Large intestine (tissue), 3 donors: Measurements from ENCODE around the gene PLEKHG3. TPM values are rescaled to one million over a fixed set of nuclear protein-coding genes. Genes with fewer than 3 reads are reported as not detected.

ENCODE experiments used
- DNase-seq, 2 donors: peaks; one replicate each; pipeline versions ENCODE4 v3.0.0 to v3.0.0-alpha.2; 2013
- H3K27ac ChIP-seq: one replicate; pipeline ENCODE4 v1.5.1; 2013; ENCODE audit warnings: low read length
- H3K27me3 ChIP-seq: 2 replicates; pipeline ENCODE4 v1.6.1; 2013; ENCODE audit warnings: low read length; ENCODE audit not compliant: control insufficient read depth, insufficient read depth
- H3K36me3 ChIP-seq: 2 replicates; pipeline ENCODE4 v1.6.1; 2013; ENCODE audit warnings: low read length; ENCODE audit not compliant: control insufficient read depth, insufficient read depth
- H3K4me1 ChIP-seq: one replicate; pipeline ENCODE4 v1.6.1; 2013; ENCODE audit warnings: low read length; ENCODE audit not compliant: control insufficient read depth, insufficient read depth
- H3K4me3 ChIP-seq: one replicate; pipeline ENCODE4 v1.5.1; 2013; ENCODE audit warnings: low read length
- H3K9me3 ChIP-seq: one replicate; pipeline ENCODE4 v1.6.1; 2013; ENCODE audit warnings: mild to moderate bottlenecking, low read depth, low read length, moderate library complexity; ENCODE audit not compliant: control insufficient read depth
- WGBS: methylation state at CpG from one replicate; pipeline ENCODE4 v1.1.5; 2013; ENCODE audit warnings: low lambda C conversion rate; ENCODE audit not compliant: insufficient coverage; 5-methylcytosine and 5-hydroxymethylcytosine counted together
- polyA plus RNA-seq: library from polyadenylated mRNA; unstranded; fragments of 120-200 nt; gene quantifications from one replicate; pipeline ENCODE4 v1.2.1, GENCODE V29; 2013

Gene PLEKHG3
- polyA plus RNA-seq, 1 donor = 56.1 TPM

DNA sequence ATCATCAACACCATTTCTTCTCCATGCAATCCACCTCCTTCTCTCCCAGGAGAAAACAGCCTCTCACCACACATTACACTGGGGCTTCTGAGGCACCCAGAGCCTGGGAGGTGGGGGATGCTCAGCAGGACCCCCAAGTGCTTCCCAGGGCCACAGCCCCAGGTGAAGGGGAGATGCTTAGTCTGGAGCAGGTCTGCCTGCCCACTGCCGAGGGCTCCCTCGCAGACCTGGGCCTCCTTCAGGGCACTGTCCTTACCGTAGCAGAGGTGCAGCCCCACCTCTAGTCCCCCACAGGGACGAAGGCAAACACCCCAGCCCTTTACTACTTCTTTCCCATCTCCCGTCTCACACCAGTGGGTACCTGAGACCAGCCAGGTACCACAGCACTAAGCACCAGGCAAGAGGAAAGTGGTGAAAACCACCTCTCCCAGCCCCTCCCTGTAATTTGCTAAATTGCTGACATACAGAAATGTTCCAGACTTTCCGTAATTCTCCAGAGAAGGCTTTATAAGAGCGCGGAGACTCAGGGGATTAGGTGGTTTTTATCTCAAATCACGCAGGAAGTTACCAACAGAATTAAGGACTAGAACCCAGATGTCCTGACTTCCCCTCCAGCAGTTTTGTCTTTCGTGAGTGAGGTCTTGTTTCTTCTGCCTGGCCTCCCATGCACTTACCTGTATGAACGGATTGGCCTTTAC, 59.0 kb downstream of the PLEKHG3 start:
- Histone ChIP-seq H3K27ac (no peak overlapping the region), H3K36me3 (no peaks in the 10 kb centered on the region), H3K27me3 (no peaks in the 10 kb centered on the region), H3K4me3 (no peak overlapping the region), H3K9me3 (no peaks in the 10 kb centered on the region), H3K4me1 (peaks cover 60% of the 10 kb centered on the region)
- no peak for DNase-seq
- 51% methylated on average over 4 of the region's 11 CpGs for WGBS

DNA sequence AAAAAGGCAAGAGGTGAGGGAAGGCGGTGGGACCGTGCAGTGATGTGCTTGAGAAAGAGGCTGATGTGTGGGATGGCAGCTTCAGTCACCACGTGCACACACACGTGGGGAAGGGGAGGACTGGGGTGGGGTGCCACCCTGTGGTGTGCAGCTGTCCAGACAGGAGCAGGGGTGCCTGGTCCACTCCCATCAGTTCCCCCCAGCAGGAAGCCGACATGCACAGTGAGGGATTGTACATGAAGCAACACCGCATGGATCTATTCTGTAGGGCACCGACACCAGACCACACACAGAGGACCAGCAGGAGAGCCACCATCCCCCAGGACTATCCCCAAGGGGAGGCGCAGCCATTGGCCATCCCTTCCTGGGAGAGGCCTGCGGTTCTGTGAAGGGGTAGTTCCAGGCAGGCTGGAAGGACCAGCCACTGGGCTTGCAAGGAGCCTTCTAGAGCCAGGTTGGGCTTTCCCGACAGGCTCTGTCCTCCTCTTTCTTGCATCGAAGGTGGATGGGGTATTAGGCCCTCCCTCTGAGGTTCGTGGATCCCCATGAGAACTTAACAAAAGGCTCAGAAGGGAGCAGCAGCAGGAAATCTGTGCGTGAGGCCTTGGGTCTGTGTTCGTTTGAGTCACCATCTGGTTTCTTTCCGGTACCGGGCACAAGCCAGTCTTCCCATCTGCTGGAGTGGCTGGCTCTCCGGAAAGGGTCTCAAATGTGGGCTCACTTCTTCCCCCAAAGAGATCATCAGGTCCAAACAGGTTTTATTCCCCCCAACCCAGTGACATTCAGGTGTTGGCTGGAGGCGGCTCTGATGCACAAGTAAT, 59.8 kb downstream of the PLEKHG3 start:
- peaks cover 52% of the 10 kb centered on the region for H3K4me1 ChIP-seq

DNA sequence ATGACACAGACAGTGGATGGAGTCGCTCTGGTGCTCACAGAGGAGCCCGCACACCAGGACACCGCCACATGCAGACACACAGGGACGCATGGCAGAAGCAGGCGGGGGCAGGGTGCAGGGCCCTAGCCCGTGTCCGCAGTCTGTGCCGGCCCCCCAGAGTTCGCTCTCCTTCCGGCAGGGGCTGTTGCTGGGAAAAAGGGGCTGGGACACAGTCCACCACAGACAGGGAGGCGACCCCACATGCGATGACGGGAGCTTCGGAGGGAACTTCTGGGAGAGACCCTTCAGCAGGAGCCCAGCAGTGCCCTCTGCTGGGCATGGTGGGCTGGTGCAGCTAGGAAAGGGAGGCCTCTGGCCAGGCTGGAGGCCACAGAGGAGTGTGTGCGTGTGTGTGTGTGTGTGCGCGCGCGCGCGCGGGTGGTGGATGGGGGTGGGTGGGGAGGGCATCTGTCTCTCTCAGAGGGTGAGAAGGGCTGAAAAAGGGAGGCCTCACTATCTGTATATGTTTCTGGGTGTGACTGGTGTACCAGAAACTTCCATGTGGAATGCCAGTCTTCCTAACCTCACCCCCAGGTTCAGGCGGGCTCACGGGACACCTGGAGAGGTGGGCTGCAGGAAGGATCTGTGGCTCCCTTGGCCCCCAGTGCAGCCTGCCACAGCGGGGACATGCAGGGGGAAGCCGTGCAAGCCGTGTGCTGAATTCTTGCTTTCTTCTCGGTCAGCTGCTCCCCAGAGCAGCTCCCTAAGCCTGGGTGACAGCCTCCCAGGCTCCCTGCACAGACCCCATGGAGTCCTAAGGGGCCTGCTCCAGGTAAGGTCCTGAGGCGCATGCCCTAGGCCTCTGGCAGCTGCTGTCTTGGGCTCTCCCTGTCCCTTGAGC, 60.7 kb downstream of the PLEKHG3 start:
- Histone ChIP-seq H3K27ac (no peak overlapping the region), H3K9me3 (no peaks in the 10 kb centered on the region), H3K36me3 (no peaks in the 10 kb centered on the region), H3K4me3 (peak overlapping the region; percentile 11), H3K4me1 (peaks cover 43% of the 10 kb centered on the region), H3K27me3 (no peaks in the 10 kb centered on the region)
- peak; percentile 79 to 85 for DNase-seq
- no CpG with 5 or more reads among the region's 29 CpGs for WGBS

More for the DNA sequence above, 59.8 kb downstream of the PLEKHG3 start:
- no peak overlapping the region for H3K4me3 ChIP-seq
- no CpG with 5 or more reads among the region's 18 CpGs for WGBS
- DNase-seq = no peak
- H3K27ac ChIP-seq = no peak overlapping the region
- H3K27me3 ChIP-seq = no peaks in the 10 kb centered on the region
- no peaks in the 10 kb centered on the region for H3K36me3 ChIP-seq
- no peaks in the 10 kb centered on the region for H3K9me3 ChIP-seq

DNA sequence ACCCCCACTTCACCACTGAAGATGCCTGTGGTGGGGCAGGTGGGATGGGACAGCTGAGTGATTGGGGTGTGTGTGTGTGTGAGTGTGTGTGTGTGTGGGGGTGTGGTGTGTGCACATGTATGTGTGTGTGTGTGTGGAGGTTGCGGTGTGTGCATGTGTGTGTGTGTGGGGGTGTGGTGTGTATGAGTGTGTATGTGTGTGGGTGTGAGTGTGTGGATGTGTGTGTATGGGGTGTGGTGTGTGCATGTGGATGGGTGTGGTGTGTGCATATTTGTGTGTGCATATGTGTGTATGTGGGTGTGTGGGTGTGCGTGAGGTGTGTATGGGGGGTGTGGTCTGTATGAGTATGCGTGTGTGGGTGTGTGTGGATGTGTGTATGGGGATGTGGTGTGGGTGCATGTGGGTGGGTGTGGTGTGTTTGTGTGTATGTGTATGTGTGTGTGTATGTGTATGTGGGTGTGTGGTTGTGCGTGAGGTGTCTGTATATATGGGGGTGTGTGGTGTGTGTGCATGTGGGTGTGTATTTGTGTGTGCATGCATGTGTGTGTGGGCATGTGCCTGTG, 61.6 kb downstream of the PLEKHG3 start:
- H3K9me3 ChIP-seq = no peaks in the 10 kb centered on the region
- WGBS = no CpG with 5 or more reads among the region's 4 CpGs
- H3K27me3 ChIP-seq = no peaks in the 10 kb centered on the region
- no peaks in the 10 kb centered on the region for H3K36me3 ChIP-seq
- H3K27ac ChIP-seq = no peak overlapping the region
- DNase-seq = no peak
- H3K4me1 ChIP-seq = peaks cover 36% of the 10 kb centered on the region
- H3K4me3 ChIP-seq = no peak overlapping the region

DNA sequence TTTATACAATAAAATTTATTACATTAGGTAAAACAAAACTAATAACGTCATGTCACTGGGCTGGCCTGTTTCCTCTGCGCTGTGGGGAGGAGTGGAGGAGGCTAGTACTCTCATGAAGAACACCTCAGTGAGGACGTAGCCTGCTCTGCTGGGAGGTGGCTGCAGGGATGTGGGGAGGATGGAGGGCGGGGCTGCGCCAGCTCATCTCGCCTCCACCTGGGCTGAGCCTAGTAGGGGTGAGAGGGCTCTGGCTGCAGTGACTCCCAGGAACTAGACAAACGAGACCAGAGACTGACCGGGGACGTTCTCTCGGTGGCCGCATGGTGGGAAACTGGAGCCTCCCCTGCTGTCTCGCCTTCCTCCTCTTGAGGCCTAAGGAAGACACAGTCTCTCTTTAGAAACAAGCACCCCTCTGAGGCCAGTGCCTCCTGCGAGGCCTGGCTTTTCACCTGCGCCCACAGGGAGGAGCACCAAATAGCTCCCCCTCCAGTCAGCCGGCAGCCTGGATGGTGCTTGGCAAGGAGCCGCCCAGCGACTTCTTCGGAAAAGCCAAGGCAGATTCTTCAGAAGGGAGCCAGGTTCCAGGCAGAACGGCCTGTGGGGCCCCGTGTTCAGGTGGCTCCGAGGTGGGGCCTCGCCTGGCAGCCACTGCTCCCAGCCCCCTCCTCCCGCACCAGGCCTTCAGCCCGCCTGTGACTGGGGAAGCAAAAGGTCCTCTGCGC, 62.4 kb downstream of the PLEKHG3 start:
- Histone ChIP-seq H3K27me3 (no peaks in the 10 kb centered on the region), H3K4me1 (peaks cover 28% of the 10 kb centered on the region), H3K27ac (no peak overlapping the region), H3K9me3 (no peaks in the 10 kb centered on the region), H3K4me3 (no peak overlapping the region), H3K36me3 (no peaks in the 10 kb centered on the region)
- DNase-seq = no peak
- no CpG with 5 or more reads among the region's 25 CpGs for WGBS

DNA sequence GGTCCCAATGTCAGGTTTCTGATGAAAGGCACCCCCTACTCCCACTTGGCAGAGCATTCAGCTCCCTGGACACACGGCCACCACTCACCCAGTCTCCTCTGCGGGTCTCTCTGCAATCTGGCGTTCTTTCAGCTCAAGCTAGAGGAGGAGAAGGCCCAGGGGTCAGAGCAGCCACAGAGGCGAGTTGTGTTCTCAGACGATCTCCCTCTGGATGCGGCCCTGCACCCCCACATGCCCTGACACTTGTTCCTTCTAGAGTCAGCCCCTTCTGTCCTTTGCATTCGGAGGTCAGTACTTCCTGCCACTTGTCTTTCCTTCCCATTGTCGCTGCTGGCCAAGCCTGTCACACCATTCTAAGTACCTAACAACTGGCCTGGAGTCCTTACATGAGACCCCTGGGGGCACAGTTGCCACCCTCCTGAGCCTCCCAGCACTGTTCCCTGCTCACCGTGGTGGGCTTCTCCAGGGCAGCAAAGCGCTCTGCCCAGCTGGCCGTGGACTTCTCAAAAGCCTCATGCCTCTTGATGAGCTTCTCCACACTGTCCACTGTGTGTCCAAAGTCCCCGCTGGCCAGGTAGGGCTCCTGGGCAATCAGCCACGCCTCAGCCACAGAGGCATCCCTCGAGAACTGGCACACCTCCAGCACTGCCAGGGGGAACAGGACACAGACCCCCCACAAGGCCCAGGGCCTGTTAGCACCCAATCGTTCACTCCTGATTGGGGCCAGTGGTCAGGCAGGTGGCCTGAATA, 63.2 kb downstream of the PLEKHG3 start:
- no peak overlapping the region for H3K4me3 ChIP-seq
- no peak for DNase-seq
- no peaks in the 10 kb centered on the region for H3K27me3 ChIP-seq
- H3K36me3 ChIP-seq = no peaks in the 10 kb centered on the region
- 100% methylated on average over 2 of the region's 15 CpGs for WGBS
- H3K27ac ChIP-seq = no peak overlapping the region
- peaks cover under 1% of the 10 kb centered on the region for H3K9me3 ChIP-seq
- H3K4me1 ChIP-seq = peaks cover 20% of the 10 kb centered on the region

DNA sequence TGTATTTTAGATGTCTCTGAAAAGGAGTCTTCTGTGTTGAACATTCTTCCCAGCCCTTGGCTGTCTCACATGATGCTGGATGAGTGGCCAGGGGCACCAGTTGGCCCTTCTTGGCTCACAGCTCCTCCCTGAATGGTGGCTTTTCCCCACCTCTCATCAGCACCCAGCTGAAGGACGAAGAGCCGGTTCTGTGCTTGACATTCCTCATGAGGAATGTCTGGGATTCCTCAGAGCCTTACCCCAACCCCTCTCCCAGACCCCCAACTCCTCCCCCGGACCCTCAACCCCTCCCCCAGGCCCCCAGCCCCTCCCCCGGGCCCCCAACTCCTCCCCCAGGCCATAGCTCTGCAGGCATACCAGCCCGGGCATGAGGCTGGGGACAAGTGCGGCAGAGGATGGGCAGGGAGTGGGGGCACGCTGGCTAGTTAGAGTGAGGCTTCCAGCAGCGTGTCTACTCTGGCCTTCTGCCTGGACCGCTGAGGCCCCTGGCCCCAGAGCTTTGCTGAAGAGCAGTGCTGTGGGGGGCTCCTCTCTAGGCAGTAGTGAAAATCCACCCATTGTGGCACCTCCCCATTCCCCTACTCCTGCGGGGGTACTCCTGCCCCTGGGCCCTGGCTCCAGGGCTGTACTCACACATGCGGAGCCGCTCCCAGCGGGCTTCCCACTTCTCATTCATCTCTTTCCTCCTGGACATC, 64.3 kb downstream of the PLEKHG3 start:
- Histone ChIP-seq H3K27me3 (no peaks in the 10 kb centered on the region), H3K9me3 (peaks cover 11% of the 10 kb centered on the region), H3K36me3 (no peaks in the 10 kb centered on the region), H3K4me3 (no peak overlapping the region), H3K4me1 (peaks cover 12% of the 10 kb centered on the region), H3K27ac (no peak overlapping the region)
- no peak for DNase-seq
- WGBS = no CpG with 5 or more reads among the region's 13 CpGs

DNA sequence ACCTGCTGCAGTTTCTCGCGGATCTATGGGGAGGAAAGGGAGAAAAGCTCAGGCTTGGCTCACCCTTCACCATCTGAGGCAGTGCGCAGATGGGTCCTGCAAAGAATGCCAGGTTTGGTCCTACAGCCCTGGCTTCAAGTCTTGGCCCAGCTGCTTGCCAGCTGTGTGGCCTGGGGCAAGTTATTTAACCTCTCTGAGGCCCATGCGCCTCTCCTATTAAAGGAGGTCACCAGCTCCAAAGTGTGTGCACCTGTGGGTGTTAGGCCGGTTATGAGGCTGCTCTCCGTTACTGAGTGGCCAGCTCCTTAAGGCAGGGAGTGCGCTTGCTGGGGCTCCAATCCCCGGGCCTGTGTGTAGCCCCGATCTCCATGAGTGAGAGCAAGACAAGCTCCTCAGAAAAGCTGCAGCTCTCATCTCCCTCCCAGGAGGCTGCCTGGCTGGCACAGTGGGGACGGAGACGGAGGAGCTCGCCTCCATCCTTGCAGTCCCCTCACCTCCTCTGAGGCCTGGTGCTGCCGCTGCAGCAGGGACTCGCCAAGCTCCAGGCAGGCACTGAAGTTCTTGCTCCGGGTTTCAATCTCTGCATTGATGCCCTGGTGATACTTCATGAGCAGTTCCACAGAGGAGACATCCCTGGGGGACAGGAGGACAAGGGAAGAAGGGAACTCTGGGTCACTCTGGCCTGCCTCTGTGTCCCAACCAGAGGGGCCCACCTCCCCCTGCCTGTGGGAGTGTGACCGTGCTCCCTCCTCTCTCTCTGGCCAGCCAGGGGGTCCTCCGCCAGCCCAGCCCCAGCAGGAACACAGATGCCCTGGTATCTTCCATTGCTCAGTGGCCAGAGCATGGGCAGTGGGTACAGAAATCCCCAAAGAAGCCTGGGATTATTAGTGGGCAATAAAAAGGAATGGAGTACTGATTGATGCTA, 65.1 kb downstream of the PLEKHG3 start:
- Histone ChIP-seq H3K9me3 (peaks cover 18% of the 10 kb centered on the region), H3K27me3 (no peaks in the 10 kb centered on the region), H3K4me1 (peaks cover 4% of the 10 kb centered on the region), H3K4me3 (no peak overlapping the region), H3K36me3 (no peaks in the 10 kb centered on the region), H3K27ac (no peak overlapping the region)
- DNase-seq = no peak
- no CpG with 5 or more reads among the region's 17 CpGs for WGBS
